GM18499 (cell line): ENCODE data around the gene PPIB.

Experiments used
- ATAC-seq: cut with Tn5 transposase; IDR thresholded peaks from one replicate; pipeline ENCODE4 v1.9.1; 2021; ENCODE audit warnings: moderate number of reproducible peaks; ENCODE audit not compliant: insufficient read depth, unreplicated experiment

Gene PPIB

DNA sequence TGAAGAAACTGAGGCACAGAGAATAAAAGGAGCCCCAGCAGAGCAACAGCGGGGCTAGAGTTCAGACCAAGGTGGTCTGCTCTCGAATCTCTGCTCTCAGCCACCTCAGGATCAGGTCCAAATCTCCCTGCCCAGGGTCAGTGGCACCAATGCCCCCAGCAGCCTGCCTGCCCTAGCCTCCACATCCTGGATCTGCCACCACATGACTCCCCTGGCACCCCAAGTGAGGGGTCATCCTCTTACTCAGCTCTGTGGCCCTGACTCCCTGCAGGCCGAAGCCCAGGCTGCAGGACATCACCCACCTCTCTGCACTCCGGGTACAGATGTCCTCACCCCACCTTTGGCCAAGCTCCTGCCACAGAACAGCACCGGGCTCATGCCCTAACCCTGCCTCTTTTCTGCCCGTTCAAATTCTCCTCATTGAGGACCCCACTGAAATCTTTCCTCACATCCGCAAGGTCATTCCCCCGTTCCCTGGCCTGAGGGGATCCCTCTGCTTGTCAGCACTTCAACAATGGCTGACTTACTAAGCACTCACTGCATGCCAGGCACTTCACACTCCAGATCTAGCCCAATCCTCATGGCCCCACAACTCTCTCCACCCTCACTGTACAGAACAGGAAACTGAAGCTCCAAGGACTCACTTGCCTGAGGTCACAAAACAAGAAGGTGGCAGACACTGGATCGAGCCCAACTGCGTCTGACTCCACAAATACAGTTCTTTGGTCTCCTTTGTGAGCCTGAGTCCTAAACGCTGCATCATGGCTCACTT, 4.3 kb downstream of the PPIB start:
- ATAC-seq, result no peak

DNA sequence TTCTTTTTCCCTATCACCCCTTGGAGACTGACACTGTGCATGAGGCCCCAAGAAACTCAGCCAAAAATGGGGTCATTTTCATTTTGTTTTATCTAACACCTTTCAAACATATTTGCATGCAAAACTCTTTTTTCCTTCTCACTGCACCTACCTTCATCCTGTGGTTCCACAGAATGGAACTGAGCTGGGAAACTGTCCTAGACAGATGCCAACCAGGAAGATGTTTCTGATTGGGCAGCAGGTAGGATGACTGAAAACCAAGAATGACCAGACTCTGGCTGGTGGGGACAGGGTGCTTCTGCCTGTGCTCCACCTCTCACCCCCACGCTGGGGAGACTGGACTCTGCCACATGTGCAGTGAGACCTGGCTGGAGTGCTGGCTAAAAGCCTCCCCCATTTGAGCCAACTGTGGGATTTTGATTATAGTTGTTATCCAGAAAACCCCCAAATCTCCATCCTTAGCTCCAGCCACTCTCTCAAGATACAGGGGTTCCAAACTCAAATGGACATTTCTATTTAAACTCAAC, 5.2 kb downstream of the PPIB start:
- no peak for ATAC-seq

DNA sequence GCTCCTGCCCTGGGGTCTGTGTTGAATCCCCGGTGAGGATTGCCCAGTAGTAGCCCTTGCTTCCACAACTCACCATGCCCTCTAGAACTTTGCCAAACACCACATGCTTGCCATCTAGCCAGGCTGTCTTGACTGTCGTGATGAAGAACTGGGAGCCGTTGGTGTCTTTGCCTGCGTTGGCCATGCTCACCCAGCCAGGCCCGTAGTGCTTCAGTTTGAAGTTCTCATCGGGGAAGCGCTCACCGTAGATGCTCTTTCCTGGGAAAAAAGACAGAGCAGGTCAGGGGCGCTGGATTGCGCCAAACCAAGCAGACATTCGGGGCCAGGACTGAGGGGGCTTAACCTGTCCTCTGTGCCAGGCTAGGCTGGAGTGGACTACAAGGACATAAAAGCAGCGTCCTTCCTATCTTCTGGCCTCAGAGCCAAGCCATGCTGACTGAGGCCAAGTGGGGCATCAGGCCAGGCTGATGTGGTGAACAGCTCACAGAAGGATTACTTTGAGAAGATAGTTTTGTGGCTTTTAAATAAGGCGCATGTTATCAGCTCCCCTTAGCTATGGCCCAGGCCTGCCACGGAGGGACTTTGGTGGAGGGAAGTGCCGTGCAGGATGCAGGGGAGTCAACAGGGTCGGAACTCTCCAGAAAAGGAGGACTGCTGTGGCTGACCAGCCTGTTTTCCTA, 6.0 kb downstream of the PPIB start:
- ATAC-seq, result no peak

DNA sequence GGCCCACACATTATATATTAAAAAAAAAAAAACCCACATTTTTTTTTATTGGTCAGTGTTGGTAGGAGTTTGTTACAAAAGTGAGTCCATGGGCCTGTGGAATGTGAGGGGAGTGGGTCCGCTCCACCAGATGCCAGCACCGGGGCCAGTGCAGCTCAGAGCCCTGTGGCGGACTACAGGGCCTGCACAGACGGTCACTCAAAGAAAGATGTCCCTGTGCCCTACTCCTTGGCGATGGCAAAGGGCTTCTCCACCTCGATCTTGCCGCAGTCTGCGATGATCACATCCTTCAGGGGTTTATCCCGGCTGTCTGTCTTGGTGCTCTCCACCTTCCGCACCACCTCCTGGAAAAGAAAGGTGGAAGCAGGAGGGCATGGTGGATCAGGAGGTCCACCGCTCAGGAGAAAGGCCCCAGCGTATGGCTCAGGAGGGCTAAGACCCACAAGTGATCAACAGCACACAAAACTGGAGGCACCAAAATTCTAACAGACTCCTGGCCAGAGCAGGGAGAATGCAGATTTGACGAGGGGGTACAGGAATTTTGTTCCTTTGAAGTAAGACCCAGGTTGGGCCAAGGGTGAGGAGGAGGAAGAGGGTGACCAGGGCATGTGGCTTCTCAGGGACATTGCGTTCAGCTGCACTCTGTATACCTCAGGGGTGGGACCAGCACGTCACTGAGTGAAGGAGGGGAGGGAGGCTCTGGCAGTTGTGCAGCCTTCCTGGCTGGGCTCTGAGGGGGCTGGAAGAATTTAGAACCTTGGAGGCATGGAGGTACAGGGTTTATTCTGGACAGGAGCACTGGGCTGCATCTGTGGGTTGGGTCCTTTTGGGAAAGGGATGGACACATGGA, 6.8 kb downstream of the PPIB start:
- no peak for ATAC-seq

DNA sequence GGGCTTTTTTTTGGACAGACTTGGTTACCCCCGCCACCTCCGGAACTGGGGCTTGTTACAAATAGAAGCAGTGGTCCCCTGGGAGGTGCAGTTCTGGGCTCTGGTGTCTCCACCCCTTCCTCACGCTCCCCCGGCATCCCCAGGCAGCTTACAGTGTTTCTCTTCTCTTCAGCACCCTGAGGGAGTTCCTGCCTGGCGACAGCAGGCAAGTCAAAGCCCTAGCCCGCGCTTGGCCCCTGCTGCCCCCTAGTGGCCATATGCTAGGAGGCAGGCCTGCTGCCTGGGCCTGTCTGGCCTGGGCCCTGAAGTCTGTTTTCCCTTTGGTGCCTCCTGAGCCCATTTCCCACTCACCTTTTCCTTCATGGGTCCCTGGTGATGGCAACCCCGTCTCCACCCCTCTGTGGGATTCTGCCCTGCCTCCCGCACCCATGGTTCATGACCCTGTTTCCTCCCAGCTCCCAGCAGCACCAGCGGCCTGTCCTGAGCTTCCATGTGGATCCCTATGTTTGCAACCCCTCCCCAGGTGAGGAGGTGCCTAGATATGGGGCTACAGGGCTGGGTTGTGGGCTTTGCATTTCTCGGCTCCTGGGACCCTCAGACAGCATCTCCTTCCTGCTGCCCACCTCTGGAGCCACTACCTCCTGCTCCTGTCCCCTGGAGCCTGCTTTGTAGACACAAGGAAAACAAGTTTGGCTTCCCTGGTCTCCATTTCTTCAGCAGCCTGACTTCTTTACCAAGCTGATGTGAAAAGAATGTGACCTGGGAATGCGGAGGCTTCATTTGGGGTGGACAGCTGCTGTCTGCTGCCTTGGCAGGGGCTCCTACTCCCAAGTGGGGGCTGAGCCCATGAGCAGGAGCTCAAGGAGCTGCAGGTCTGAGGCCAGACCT, 9.1 kb downstream of the PPIB start:
- no peak for ATAC-seq

DNA sequence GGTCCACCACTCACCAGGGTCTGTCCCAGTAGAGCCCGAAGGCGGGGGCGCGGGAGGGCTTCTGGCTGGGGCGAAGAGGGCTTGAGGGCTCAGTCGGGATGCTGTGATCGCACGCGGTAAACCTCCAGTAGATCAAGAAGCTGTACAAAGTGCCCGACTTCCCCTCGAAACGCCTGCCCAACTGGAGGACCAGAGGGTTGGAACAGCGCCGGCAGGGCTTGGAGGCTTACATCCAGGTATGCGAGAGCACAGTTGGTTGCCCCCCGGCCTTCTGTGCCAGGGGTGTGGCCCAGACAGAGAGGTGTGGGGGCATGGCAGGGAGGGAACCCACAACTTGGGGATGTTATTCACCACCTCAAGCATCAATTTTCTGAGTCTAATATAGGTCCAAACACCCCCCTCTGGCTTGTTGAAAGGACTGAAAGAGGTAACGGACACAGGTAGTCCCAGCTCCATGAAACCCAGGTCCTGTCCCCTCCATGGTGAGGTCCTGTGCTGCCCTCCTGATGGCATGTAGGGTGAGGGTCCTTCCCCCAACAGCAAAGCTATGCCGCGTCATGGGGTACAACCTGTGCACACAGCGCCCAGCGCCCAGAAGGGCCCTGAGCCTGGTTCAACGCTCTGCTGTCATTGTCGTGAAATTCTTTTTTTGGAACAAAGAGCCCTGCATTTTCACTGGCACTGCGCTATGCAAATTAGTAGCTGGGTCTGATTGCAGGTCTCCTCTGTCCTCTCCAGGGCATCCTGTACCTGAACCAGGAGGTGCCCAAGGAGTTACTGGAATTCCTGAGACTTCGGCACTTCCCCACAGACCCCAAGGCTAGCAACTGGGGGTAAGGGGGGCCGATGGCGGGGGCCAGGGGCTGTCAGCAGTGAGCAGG, 10.1 kb downstream of the PPIB start:
- ATAC-seq, result no peak

DNA sequence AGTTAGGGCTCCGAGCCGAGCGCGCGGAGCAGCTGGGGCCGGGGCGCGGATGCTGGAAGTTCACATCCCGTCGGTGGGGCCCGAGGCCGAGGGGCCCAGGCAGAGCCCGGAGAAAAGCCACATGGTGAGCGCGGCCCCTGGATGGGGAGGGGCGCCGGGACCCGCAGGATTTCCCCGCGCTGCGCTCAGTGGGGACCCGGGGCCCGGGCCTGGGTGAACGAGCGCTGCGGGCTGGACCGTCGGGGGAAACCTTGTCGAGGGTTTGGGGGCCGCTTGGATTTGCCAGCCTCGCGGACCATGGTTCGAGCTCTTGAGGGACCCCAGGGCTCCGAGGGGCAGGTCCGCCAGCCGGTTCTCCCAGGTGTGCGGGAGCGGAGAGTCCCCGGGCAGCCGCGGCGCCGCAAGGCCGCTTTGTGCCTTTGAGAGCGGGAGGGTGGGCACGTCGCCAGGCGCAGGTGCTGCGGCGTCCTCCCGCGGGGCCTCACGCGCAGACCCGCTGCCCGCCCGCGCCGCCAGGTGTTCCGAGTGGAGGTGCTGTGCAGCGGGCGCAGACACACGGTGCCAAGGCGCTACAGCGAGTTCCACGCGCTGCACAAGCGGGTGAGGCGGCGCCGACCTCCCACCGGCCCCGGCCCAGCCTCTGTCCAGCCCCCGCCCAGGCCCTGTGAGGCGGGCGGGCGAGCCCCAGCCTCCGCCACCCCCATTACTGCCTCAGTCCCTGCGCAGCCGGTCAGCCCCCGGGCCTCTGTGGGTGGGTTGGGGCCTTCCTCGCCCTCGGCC, 10.9 kb downstream of the PPIB start, which contains the start of gene SNX22:
Gene SNX22 (plus strand): TSS at position 5 of the 780 bp plus-strand sequence. CDS start 45 bp downstream, at position 50.
- no peak for ATAC-seq

DNA sequence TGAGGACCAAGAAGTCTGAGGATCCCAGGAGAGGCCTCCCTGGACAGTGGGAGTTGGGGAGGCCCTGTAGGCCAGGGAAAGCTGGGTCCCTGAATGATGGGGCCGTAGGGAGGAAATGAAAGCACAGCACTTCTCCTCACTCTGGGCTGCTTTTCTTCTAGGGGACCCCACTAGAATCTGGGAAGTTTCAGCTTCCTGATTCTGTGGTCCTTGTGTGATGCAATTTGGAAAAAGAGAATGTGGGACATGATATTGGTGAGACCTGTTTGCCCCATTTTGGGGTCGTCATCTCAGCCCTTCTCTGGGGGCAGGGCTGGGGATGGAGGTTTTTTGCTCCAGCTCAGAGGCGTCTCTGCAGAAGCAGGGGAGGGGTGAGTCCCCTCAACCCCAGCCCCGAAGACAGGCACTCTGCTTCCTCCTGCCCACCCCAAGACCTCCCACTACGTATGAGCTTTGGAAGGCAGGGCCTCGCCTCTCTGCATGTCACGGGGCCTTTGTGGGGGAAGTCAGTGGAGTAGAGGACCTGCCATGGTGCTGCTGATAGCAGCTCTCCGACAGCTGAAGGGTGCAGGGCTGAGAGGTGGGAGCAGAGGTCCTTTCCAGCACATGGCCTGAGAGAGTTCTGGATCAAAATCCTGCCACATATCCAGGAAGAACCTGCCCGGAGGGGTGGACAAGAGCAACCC, 12.8 kb downstream of the PPIB start:
- ATAC-seq, result no peak

DNA sequence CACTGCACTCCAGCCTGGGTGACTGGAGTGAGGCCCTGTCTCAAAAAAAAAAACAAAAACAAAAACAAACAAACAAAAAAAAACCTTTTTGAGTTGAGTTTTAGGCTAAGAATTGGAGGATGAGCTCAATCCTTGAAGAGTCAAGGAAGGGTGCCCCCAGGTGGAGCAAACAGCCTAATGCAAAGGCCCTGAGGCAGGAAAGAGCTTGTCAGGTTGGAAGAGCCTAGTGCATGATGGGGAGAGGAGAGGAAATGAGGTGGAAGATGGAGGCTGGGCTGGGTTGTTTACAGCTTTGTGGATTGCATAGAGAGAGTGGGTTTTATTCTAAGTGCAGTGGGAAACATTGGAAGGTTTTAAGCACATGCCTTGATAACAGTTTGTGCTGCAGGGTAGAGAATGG, 13.4 kb downstream of the PPIB start:
- ATAC-seq, result no peak

DNA sequence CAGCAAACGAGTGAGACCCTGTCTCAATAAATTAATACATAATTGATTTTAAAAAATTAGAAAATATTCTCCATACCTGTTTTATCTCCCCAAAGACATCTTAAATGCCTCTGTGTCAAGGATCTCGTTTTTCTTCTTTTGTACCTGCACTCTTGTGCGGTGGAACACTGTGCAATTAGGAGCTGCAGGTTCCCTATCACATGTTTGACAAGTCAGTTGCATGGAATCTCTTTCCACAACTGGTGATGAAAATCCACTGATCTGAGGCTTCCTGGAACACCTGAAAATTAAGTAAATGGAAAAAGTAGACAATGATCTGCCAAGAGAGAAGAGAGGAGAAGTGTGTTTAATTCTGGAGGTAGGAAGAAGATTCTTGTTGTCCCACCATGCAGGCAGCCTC, 14.2 kb downstream of the PPIB start:
- no peak for ATAC-seq

DNA sequence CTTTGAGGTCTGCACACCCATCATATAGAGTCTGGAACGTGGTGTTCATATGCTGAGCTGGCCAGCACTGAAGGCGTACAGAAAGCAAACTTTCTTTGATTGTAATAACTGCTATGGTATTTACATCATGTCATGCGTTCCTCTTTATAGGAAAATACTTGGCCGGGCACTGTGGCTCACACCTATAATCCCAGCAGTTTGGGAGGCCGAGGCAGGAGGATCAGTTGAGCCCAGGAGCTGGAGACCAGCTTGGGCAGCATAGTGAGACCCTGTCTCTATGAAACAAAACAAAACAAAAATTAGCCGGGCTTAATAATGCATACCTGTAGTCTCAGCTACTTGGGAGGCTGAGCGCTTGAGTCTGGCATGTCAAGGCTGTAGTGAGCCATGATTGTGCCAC, 14.7 kb downstream of the PPIB start:
- no peak for ATAC-seq

DNA sequence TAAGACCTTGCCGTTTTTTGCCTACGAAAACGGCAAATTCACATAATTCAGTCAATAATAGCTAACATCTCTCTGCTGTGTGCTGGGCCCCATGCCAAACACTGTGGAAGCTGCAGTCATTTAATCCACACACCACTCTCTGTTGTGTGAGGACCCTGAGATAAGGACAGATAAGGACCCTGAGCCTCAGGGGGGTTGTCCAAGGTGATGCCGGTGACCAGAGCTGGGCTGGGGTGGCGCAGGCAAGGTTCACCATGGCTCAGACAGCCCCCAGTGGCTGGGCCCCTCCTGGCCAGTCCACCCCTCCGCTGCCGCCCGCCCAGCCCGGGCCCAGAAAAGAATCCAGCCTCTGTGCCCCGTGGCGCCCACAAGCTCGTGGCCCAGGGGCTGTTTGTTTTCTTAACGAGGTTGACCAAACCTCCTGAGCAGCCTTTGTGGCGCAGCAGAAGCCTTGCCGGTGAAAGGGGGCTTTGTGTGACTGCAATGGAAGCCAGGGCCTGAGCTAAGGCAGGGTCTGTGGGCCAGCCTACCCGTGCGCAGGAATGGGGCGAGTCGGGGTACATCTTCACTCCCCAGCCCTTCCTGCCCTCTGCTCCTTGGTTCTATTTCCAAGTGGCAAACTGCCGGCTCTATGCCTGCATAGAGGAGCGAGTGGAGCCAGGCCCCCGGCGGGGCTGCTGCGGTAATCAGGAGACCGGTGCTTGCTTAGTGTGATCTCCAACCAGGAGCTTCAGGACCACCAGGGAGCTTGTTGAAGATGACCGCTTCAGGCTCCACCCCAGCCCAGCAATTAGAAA, 15.7 kb downstream of the PPIB start:
- no peak for ATAC-seq

DNA sequence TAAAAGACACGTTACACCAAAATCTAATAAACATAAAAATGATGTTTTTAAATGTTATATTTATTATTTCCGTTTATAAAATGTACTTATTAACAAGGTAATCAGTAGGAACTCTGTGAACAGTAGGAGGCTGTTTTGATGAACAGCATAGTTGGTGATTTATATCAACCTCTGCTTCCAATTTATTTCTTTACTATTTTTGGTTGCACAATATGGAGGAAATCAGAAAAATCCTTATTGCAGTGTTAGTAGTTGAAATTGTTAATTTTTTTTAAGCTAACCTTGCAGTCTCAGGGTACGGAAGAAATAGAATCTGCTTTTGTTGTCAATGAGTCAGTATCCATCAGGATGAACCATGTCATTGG, 16.3 kb downstream of the PPIB start:
- no peak for ATAC-seq

DNA sequence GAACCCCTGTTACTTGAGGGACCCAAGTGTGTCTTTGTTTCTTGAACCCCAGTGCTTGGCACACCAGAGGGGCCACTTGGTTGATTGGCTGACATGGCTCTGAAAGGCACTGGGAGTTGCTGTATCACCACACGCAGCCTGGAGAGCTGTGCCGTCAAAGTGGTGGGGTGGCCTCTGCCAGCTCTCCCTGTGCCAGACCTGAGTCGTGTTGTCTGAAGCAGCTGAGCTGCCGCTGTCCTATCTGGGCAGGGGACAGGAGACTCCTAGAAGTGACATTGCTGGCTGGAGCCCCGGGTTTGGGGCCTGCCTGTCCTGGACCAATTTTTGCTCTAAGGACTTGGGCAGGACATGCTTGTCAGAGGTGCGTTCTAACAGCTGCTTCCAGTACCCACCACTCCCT, 16.8 kb downstream of the PPIB start:
- ATAC-seq, result no peak

DNA sequence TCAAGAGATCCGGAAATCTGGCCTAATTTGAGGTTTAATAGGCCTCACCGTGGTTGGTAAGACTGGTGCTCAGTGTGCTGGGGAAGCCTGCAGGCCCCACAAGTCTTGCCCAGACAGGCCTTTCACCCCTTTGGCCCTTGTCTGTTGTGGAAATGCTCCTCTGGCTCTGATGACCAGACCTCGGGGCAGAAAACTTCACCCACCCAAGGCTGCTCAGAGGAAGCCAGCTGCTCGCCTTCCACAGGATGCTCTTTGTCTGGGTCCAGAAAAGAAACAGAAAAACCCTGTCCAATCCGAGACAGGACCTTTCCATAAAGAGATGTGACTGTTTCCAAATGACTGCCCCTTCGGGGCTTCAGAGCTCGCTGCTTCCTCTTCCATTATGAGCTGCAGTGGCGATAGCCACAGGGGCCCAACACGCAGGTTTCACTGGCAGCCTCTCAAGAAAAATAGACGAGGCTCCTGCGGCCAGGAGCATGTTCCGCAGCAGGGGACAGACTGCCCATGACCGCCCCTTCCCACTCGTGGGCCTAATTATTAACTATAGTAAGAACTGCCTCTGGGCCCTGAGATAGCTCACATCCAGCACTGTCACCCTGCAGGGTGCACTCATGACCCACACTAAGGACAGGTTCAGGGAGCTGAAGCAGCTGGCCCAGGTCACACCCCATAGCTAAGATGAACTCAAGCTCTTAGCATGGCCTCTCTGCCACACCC, 18.1 kb downstream of the PPIB start:
- no peak for ATAC-seq

DNA sequence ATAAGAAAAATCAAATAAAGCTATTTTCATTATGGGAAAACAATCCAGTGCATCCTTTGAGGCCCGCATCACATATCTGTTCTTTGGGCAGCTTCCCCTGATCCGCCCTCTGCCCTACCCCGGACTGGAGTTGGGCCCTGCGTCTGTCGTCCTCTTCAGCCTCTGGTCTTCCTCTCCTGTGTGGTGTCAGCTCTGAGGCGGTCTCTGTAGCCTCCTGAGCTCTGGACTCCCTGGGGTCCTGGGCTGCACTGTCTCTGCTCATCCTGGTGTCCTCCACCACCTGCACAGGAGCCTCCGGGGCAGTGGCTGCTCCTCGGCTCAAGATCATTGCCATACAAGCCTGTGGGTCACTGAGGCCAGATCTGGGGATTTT, 18.6 kb downstream of the PPIB start:
- ATAC-seq, result no peak
